Inferior parietal cortex (tissue), 1 donor: ENCODE results near the gene LEMD1.
A peak's percentile ranks its signal among the peaks of the same experiment; 100 is the strongest.
"Not testable (repeated sequence)": the region's sequence is repeated elsewhere in the genome, so short reads cannot be mapped to it uniquely, and the experiment has no call there.

ENCODE experiments used
- DNase-seq: peaks from one replicate; pipeline ENCODE4 v3.0.0-alpha.2; 2016; ENCODE audit errors: extremely low spot score

Gene LEMD1

GRCh38 chr1:205380882-205381281 is 41.0 kb downstream of the LEMD1 start:
- DNase-seq, result no peak

GRCh38 chr1:205379056-205379455 is 42.8 kb downstream of the LEMD1 start:
- no peak for DNase-seq

GRCh38 chr1:205377355-205377754 is 44.5 kb downstream of the LEMD1 start:
- no peak for DNase-seq

DNA sequence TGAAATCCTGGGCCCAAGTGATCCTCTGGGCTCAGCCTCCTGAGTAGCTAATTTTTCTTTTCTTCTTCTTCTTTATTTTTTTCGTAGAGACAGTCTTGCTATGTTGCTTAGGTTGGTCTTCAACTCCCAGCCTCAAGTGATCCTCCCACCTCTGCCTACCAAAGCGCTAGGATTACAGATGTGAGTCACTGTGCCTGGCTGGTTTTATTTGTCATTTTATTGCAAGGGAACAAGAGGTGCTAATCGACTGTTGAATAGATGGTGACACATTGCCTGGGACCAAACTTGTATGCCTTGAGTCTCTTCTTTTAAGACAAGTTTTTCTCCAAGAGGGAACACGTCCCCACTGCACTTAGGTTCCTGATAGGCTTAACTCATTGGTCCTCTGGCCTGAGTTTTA is 45.1 kb downstream of the LEMD1 start:
- DNase-seq, result no peak

GRCh38 chr1:205375835-205376545 is 45.9 kb downstream of the LEMD1 start:
- DNase-seq, result peak; percentile 57

- DNase-seq, result no peak
Observed at GRCh38 chr1:205374210-205375078, 47.4 kb downstream of the LEMD1 start.

DNA sequence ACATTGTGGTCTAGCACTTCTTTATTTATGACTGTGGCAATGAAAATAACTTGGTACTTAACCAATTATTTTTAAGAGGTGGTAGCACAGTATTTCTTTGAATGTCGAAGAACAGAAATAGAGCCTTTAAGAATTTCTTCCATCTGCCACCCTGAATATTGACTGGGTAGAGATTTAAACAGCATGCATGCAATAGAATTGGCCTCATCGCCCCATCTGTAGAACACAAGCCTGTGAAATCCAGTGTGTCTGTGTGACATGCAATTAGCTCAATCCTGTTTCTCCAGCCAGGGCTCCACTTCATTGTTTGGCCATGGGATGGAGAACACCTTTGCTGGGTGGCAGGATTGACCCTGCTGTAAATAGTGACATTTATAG is 48.1 kb downstream of the LEMD1 start:
- DNase-seq, result no peak

- DNase-seq, result no peak
Observed at GRCh38 chr1:205373022-205373797, 48.6 kb downstream of the LEMD1 start.

DNA sequence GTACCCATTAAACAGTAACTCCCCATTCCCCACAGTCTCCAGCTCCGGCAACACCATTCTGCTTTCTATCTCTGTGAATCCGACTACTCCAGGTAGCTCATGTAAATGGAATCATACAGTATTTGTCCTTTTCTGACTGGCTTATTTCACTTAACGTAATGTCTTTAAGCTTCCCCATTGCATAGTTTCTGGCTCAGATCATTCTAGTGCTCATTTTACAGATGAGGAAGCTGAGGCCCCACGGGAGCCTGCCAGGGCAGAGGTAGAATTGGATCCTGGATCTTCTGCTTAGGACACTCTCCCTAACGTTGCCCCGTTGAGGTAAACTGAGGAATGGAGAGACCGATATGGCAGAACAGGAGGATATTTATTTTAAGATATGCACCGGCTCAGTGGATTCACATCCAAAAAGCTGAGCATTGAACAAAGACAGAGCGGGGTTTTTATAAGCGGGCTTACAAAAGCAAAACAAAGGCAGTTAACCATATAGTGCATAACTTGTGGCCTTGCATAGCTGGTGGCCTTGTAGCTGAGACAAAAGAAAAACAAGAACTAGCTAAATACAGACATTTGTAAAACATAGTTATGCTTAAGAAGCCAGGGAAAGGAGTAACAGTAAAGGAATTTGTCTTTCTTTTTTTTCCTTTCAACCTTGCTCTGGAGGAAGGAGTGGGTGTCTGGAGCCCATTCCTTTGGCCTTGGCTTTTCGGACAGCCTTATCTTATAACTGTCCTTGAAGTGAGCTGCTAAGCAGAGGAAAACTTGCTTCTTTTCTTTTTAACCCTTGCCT is 49.8 kb downstream of the LEMD1 start:
- DNase-seq, result no peak

- DNase-seq, result no peak
Observed at GRCh38 chr1:205370780-205371179, 51.1 kb downstream of the LEMD1 start.

DNA sequence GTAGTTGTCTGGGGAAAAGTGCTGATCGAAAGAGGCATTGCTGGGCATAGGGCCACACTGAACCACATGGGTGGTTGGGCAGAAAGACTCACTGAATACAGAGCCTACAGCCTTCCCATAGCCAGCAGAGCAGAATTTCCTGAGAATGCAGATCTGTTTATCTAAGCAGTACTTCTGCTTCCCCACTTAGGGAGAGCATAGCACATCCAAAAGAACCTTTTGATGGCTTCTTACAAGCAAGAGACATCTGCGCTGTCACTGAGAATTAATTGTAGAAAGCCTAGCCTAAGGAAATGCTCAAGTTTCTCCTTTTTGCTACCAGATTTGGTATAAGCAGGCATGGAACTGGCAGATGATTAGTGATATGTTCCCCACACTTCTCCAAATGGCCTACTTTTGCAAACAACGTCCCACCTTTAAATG is 52.1 kb downstream of the LEMD1 start:
- peak; percentile 47 for DNase-seq

DNA sequence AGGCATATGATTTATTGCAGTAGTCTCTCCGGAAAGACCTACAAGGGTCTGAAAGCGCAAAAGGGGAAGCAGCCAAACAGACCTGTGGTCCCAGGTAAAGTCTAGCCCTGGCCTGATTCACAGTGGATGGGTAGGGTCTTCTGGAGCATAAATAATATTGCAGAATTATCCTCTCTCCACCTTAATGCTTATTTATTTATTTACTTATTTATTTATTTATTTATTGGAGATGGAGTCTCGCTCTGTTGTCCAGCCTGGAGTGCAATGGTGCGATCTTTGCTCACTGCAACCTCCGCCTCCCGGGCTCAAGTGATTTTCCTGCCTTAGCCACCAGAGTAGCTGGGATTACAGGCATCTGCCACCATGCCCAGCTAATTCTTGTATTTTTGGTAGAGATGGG is 53.4 kb downstream of the LEMD1 start:
- DNase-seq, result no peak

DNA sequence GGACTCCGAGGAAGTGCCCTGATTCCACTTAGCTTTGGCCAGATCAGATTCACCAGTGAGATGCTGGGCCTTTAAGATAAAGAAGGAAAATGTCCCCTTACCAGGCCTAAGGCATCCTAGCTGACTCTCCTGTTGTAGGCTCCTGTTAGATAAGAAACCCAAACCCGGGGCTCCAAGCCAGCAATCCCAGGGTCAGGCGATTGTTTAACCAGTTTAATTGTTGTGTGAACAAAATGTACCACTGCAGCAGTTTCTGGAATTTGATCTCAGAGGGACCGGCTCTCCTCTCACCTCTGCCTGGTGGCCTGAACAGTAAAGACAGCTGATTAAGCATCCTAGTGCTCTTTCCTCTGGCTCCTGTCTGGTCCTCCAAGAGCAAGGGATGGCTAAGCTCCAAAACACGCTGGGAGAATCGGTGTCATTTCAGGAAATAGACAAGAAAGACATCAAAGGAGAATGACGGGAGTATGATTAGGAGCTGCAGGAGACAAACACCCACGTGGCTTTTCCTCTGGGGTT is 55.9 kb downstream of the LEMD1 start:
- no peak for DNase-seq

GRCh38 chr1:205365086-205365485 is 56.8 kb downstream of the LEMD1 start:
- DNase-seq, result not testable (repeated sequence)

- DNase-seq, result no peak
Observed at GRCh38 chr1:205360891-205361290, 61.0 kb downstream of the LEMD1 start.

DNA sequence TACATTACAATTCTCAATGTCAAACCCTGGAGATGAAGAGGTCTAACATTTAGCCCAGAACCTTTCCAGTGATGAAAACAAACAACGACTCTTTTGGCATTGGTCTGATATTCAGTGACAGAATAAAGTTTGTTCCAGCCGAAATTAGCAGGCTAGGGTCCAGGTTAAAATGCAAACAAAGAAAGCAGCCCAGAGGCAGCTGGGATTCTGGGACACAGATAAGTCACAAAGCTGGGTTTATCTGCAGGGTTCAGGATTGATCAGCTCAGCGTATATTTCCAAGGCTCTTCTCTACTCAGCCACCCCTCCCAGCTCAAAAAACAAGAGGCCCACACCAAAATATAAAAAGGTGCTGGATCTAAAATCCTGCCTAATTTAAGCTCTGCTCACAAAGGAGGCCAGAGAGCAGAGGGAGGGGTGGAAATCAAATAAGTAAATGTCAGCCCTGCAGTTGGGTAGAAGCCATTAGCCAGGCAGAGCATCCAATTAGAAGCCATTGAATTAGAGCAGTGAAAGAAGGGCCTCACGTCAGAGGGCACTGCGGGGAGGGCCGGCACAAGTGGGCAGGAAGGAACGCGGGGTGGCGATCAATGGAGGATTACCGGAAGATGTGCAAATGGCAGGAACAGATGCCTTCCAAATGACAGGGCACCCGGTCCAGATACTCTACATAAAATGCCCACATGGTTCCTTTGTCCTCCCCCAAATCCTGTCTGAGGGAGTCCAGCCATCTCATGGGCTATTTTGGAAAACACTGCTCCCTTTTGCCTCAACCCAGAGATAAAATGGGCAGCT is 61.9 kb downstream of the LEMD1 start:
- no peak for DNase-seq

GRCh38 chr1:205358579-205358978 is 63.3 kb downstream of the LEMD1 start:
- no peak for DNase-seq

- no peak for DNase-seq
Observed at GRCh38 chr1:205357567-205357966, 64.3 kb downstream of the LEMD1 start.

- DNase-seq, result no peak
Observed at GRCh38 chr1:205356440-205357139, 65.3 kb downstream of the LEMD1 start, which contains the start of gene KLHDC8A. KLHDC8A (minus strand) TSS chr1:205356922; CDS start chr1:205343604, 13,318 bp downstream.

DNA sequence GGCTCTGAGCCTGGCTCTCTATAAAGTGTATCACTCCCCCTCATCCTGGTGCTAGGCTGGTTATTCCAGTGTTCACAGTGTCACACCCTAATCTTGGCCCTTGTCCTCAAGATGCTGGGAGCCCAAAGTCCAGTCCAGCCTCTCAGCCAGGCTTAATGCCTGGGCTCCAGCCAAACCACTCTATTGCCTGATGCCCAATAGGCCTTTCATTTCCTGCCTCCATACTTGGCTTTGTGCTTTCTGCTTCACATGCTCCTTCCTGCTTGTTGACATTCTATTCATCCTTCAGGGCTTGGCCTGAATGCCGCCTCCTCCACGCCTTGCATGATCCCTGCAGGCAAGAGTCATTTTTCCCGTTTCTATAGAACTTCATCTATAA is 66.8 kb downstream of the LEMD1 start:
- DNase-seq, result no peak
